ENCODE data around the gene MAML2. TPM values are rescaled to one million over a fixed set of nuclear protein-coding genes. Genes with fewer than 3 reads are reported as not detected.

Gene MAML2
- total RNA-seq, 1 donor from 2014 or later: 15.6 TPM

DNA sequence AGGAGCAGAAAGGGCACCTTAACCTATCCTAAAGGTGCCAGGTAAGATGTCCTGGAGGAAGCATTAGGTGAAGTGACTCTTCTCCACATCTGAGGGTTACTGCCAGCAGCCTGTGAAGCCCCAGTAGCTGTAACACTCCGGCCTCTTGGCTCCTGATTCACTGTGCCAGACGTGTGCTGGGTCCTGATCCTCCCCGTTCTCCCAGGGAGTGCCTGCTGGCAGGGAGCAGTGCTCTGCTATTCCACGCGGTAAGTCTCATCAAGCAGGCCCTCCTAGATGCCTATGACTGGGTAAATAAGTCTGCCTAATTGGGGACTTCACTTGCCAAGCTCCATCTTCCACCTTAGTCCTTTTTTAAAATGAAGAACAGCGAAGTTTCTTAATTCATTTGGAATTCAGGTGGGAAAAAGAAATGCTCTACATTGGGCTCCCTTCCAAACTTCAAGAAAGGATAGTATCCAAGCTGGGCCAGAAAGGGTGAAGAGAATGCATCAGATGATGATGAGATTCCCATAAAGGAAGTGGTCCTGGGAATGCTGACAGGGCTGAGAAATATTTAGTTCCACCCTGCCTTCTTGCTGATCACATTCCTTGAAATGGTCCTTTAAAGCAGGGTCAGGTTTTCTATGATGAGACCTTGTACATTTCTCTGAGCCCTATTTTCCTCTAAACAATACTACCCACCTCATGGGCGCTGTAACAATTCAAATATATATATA lies 188.0 kb downstream of the MAML2 start:
- DNase-seq: no peak

DNA sequence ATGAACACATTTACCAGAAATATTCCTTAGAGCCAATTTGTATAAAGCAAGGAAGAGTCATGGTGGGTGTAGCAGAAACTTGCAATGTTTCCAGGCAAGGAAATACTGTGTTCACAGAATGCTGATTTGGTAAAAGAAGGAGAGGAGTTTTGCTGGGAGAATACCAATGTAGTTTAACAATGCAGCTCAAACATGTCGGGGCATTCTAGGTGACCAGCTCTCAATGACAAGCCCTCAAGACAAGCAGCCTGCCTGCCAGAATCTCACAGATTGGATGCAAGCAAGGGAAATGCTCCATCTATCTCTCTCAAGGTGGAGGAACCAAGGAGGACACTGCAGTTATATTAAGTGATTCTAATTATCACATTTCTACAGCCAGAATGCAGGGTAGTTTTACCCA lies 190.4 kb downstream of the MAML2 start:
- DNase-seq: no peak

- DNase-seq: no peak
Observed at GRCh38 chr11:96151501-96151900, 191.5 kb downstream of the MAML2 start.

GRCh38 chr11:96150609-96151008 lies 192.4 kb downstream of the MAML2 start:
- DNase-seq: no peak

GRCh38 chr11:96149743-96150555 lies 193.0 kb downstream of the MAML2 start:
- DNase-seq: no peak

DNA sequence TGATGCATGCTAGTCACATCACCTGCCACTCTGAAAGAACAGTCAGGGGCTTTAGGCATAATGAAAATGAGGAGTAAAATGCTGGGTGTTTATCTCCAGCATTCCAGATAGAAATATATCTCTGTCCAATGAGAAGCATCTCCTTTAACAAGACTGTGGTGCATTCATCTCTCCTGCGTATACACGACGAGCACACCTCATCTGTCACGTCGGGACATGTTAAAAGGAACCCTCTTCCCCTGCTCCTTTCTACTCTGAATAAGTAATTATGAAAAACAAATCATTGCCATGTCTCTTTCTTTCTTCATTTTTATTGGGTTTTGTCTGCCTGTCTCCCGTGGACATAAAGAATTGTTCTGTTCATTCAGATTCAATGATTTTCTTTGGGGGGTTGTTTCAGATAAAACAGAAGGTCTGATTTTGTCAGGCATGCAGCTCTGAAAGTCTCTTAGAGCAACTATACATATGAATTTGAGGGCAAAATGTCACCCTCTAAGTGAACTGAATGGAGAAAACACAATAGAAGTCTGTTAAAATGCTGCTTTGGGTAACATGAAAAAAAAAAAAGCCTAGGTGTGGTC lies 195.0 kb downstream of the MAML2 start:
- no peak for DNase-seq

- no peak for DNase-seq
Observed at GRCh38 chr11:96147186-96147585, 195.8 kb downstream of the MAML2 start.

DNA sequence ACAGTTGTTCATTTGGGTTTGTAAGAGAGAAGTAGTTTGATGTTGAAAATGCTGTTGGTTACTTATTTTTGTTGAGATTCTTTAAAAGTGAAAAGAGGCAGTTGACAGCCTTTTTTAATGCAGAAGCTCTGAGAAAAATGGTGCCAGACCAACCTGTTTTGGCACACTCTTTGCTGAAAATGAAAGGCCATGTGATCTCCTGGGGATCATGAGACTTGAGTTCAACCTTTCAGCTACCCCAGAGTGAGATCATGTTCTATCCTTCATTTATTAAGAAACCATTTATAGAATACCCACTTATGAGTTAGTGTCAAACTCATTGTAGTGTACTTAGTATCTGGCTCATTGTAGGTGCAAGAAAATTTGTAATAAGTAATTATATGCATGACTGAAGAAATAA lies 196.2 kb downstream of the MAML2 start:
- no peak for DNase-seq

DNA sequence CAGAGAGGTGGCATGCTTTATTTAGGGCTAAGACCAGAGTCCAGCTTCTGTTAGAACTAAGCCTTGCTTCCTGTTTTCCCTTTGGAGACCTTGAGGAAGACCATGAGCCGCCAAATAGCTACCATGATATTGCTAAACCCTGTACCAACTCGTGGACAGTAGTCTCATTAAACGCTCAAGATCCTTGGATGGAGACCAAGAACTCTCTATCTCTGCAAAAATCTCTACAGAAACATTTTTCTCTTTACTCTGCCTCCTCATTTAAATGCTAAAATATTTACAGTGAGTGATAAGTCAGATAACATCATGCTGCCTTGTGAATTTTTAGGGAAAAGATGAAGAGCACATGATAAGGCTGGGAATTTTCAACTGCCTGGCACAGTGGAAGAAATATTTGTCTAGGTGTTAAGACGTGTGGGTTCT lies 197.8 kb downstream of the MAML2 start:
- no peak for DNase-seq

DNA sequence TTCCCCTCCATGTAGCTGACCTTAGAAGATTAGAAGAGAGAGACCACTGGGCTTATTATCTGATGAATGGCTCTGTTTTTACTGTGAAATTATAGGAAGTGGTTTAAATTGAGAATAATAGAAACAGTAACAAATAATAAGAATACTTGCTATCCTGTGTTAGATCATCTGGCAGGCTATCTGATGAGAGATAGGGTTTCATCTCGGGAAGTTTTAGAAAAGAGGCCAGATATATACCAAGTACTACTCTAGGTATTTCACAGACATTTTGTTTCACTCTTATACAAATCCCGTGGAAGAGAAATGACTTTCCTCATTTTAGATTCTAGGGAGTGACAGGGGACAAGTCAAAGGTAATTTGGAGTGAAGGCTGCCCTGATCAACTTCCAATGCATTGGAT lies 198.4 kb downstream of the MAML2 start:
- DNase-seq: no peak

DNA sequence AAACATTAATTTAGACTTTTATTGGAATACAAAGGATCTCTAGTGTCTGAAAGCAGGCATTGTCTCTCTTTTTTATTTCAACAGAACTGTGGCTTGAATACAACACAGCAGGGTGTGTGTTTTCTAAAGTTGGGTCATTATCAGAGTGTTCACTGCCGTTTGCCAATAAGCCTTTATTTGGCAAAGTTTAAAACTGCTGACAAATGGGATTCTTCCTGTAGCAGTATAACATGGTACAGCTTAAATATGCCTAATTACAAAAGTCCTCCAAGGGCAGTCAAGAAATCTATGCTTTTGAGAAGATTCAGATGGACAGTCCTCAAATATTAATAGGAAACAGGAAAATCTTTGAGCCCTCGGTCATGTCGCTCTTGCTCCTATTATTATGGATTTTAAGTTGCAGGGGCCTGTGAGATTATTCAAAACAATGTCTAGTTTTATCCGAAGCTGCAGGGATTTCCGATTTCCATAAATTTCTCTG lies 199.9 kb downstream of the MAML2 start:
- DNase-seq: no peak

GRCh38 chr11:96141626-96142025 lies 201.4 kb downstream of the MAML2 start:
- DNase-seq: no peak

DNA sequence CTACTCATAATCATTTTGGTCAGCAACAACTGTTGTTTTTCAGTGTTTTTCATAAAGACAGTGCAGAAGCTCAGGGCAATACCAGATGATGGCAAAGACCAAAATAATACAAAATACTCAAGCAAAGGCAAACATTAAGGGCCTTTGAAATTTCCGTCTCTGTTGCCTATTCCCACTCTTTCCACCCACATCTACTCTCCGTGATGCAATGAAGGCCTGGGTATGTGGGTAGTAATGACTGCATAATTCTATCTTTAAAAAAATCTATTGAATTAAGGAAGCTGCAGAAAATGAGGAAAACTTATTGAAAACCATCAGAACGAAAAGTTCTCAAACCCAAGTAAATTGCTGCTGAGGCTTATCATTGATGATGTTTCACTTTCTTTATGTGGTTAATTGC lies 203.3 kb downstream of the MAML2 start:
- no peak for DNase-seq

DNA sequence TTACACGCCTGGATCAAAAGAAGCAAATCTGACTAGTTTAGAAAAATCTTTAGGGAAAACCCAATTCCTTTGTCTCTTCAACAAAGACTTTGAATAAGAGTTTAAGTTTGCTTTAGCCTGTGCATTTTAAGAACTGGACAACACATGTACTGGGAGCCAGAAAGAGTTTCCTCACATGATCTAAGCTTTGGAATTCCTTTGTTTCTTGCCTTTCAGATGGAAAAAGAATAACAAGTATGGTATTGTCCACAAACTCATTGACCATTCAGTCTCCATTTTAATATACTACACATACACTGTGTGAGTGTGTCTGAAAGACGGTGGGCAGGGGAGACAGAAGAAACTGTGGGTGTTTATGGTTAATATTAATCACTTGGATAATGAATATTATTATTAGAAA lies 205.6 kb downstream of the MAML2 start:
- DNase-seq: peak; percentile 19

GRCh38 chr11:96136613-96137298 lies 206.2 kb downstream of the MAML2 start:
- peak; percentile 61 for DNase-seq

- peak; percentile 71 for DNase-seq
Observed at GRCh38 chr11:96134602-96135001, 208.4 kb downstream of the MAML2 start.

DNA sequence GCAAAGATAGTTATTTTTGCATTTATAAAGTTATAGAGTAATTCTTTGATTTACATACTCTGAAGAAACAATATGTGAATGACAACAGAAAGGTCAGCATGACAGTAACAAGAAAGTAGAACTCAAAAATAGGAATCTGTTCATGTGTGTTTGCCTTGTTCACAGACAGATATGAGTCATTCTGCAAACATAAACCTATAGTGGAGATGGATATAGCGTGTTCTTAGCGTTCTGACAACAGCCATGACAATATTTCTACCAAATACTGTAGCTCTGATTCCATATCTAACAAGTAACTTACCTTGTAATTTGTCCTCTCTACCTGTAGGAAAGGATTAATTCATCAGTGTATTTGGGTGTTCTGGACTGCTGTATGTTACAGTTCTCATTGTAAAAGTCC lies 210.6 kb downstream of the MAML2 start:
- no peak for DNase-seq

- no peak for DNase-seq
Observed at GRCh38 chr11:96130061-96130620, 212.9 kb downstream of the MAML2 start.

DNA sequence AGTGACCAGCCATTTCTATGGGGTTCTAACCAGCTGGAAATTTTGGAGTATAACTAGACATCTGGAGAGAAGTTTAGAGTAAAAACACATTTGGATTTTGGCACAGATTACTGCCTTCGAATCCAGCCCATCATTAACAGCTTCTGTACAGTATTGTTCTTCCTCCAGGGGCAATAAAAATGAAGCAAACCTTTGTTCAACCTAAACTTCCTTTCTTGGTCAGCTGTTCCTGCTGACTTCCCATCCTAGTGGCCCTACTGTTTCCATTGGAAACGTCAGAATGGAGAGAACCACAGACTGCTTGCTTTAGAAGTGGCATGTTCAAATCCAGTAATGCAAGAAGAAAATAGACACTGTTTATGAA lies 215.4 kb downstream of the MAML2 start:
- peak; percentile 86 for DNase-seq

DNA sequence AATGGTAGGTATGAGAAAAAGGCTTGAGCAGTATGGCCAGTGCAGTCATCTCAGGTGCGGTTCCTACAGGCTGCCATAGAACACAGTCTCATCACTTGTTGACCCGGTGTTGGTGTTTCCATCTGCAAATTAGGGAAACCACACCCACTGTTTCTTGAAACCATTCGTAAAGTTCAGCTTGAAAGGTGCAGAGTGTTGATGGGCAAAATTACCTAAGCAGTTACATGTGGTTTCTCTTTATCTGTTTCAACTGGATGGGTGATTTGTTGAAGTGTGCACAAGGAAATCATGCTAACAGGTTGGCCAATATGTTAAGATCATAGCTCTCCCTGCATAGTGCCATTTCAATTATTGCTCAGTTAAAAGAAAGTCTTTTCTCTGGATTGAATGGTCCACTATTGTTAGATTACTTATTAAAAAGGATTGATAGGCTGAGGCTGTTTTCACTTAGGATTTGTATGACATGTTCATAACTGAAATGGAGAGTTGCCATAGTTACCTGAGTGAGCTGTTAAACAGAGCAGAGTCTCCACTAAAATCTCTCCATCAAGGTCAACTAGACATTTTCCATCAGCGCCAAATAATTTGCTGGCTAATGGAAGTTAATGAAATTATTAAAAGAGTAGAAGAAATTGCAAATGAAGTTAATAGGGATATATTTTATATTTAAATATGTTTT lies 215.9 kb downstream of the MAML2 start:
- DNase-seq: peak; percentile 71

GRCh38 chr11:96125400-96125799 lies 217.6 kb downstream of the MAML2 start:
- no peak for DNase-seq

DNA sequence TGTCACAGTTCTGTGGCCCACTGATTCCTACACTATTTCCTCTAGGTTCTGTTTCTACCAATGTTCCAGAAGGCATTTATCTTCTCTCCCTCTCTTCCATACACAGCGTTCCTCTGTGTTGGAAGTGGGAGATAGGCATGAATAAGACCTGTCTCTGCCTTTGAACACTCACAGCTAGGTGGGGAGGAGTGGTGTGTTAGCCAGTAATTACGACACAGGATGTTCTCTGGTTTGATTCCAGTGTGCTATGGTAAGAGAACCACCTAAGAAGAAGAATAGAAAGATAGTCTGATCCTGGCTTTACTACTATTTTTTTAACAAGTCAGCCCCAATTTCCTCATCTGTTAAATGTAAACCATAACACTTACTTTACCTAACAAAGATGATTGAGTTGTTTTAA lies 218.8 kb downstream of the MAML2 start:
- DNase-seq: no peak
